ENCODE measurements around the gene ESRRB. TPM values are rescaled to one million over a fixed set of nuclear protein-coding genes. Genes with fewer than 3 reads are reported as not detected.

ESRRB gene
- total RNA-seq, 4 donors from 2014 or later: 1.2 TPM; not detected in 3

- Histone ChIP-seq H3K9me3 (no peaks in the 10 kb centered on the region), H3K4me3 (no peak overlapping the region), H3K27me3 (no peaks in the 10 kb centered on the region), H3K27ac (no peak overlapping the region), H3K4me1 (no peaks in the 10 kb centered on the region), H3K36me3 (no peaks in the 10 kb centered on the region)
- DNase-seq: peak in 1 of 3 donors; percentile 28
- no peak for TF ChIP-seq POLR2A (IDR thresholded peaks at IDR 0.05)
- TF ChIP-seq CTCF (IDR thresholded peaks at IDR 0.05): no peak
Observed at GRCh38 chr14:76394569-76394968, 18.6 kb downstream of the ESRRB start.

GRCh38 chr14:76395161-76395560 is 19.2 kb downstream of the ESRRB start:
- no peak overlapping the region for H3K27ac ChIP-seq

GRCh38 chr14:76396714-76397187 is 20.8 kb downstream of the ESRRB start:
- TF ChIP-seq CTCF (IDR thresholded peaks at IDR 0.05) (no peak), POLR2A (IDR thresholded peaks at IDR 0.05) (no peak)
- H3K36me3 ChIP-seq: no peaks in the 10 kb centered on the region
- DNase-seq: no peak

More at GRCh38 chr14:76395161-76395560, 19.2 kb downstream of the ESRRB start:
- DNase-seq: no peak
- no peaks in the 10 kb centered on the region for H3K27me3 ChIP-seq
- no peaks in the 10 kb centered on the region for H3K4me1 ChIP-seq
- TF ChIP-seq CTCF (IDR thresholded peaks at IDR 0.05) (no peak), POLR2A (IDR thresholded peaks at IDR 0.05) (no peak)
- no peak overlapping the region for H3K4me3 ChIP-seq
- H3K36me3 ChIP-seq: no peaks in the 10 kb centered on the region
- H3K9me3 ChIP-seq: no peaks in the 10 kb centered on the region

GRCh38 chr14:76405627-76406026 is 29.7 kb downstream of the ESRRB start:
- Histone ChIP-seq H3K36me3 (no peaks in the 10 kb centered on the region), H3K27me3 (no peaks in the 10 kb centered on the region), H3K4me1 (no peaks in the 10 kb centered on the region), H3K27ac (no peak overlapping the region), H3K4me3 (no peak overlapping the region), H3K9me3 (no peaks in the 10 kb centered on the region)
- TF ChIP-seq CTCF (IDR thresholded peaks at IDR 0.05) (no peak), POLR2A (IDR thresholded peaks at IDR 0.05) (no peak)
- no peak for DNase-seq

More at GRCh38 chr14:76396714-76397187, 20.8 kb downstream of the ESRRB start:
- Histone ChIP-seq H3K9me3 (no peaks in the 10 kb centered on the region), H3K27me3 (no peaks in the 10 kb centered on the region), H3K4me3 (no peak overlapping the region), H3K4me1 (no peaks in the 10 kb centered on the region), H3K27ac (no peak overlapping the region)

GRCh38 chr14:76407449-76408150 is 31.7 kb downstream of the ESRRB start:
- Histone ChIP-seq H3K36me3 (no peaks in the 10 kb centered on the region), H3K4me3 (no peak overlapping the region), H3K4me1 (no peaks in the 10 kb centered on the region), H3K9me3 (no peaks in the 10 kb centered on the region), H3K27me3 (no peaks in the 10 kb centered on the region), H3K27ac (no peak overlapping the region)
- TF ChIP-seq CTCF (IDR thresholded peaks at IDR 0.05) (no peak), POLR2A (IDR thresholded peaks at IDR 0.05) (no peak)
- DNase-seq: no peak

Measured in Peyer's patch (tissue), 4 donors.